GM12878 (cell line): ENCODE data around the gene UBE2Q2. TPM values are rescaled to one million over a fixed set of nuclear protein-coding genes. Genes with fewer than 3 reads are reported as not detected.
"Not testable (repeated sequence)": the region's sequence is repeated elsewhere in the genome, so short reads cannot be mapped to it uniquely, and the experiment has no call there.

Source experiments
- ATAC-seq: fragments of 200-7000 bp; cut with Tn5 transposase; 3 replicates; pipeline ENCODE4 v1.9.1; 2020; ENCODE audit warnings: mild to moderate bottlenecking, moderate library complexity
- BruUV-seq: library from RNA; stranded (reverse); fragments of 400-500 nt; replicated peaks from 2 replicates; lab custom pipeline; 2021; lab: Mats Ljungman, UMichigan
- CTCF ChIA-PET: fragments of 300-600 bp; sonication (Branson Sonifier 250); formaldehyde crosslinking; extraction: SDS; loops from one replicate; lab custom pipeline; 2021; ENCODE audit warnings: inconsistent platforms; lab: Yijun Ruan, JAX
- POLR2A ChIA-PET: fragments of 350-600 bp; formaldehyde crosslinking; extraction: SDS; loops from one replicate; lab custom pipeline; 2021; ENCODE audit warnings: inconsistent platforms; lab: Charles Lee
- RAD21 ChIA-PET: fragments of 300-600 bp; sonication (Branson Sonifier 250); formaldehyde crosslinking; loops from one replicate; lab custom pipeline; 2023; ENCODE audit warnings: antibody characterized with exemption; ENCODE audit not compliant: unreplicated experiment; lab: Charles Lee
- SMC1A ChIA-PET: fragments of 300-600 bp; sonication (Branson Sonifier 250); formaldehyde crosslinking; loops from one replicate; lab custom pipeline; 2023; ENCODE audit not compliant: unreplicated experiment, uncharacterized antibody; lab: Charles Lee
- DNase-seq: peaks from one replicate; pipeline ENCODE4 v3.0.0-alpha.2; 2011; ENCODE audit warnings: low read depth, low spot score
- FAIRE-seq: peaks from 3 replicates; lab custom pipeline; 2011; peaks lifted over from hg19 to GRCh38; lab: Jason Lieb, UNC
- H2AFZ ChIP-seq: 2 replicates; pipeline ENCODE4 v1.6.0; 2011; ENCODE audit warnings: low read depth, low read length, control low read depth; ENCODE audit not compliant: control insufficient read depth
- H3K27ac ChIP-seq: 2 replicates; pipeline ENCODE4 v1.5.1; 2011; ENCODE audit warnings: control low read depth; ENCODE audit not compliant: control insufficient read depth, insufficient read depth
- H3K27me3 ChIP-seq, 2 experiments: replicated peaks in 1 of 2; 2 replicates each; pipeline versions ENCODE4 v1.6.0 to v1.6.1; 2011; ENCODE audit warnings: low read length in 1 of 2; ENCODE audit not compliant: control insufficient read depth in 2 of 2, insufficient read depth in 2 of 2
- H3K36me3 ChIP-seq, 2 experiments: 2 replicates each; pipeline ENCODE4 v1.5.1; 2011; ENCODE audit warnings: low read length in 1 of 2; ENCODE audit not compliant: control insufficient read depth in 2 of 2, insufficient read depth in 2 of 2
- H3K4me1 ChIP-seq: 2 replicates; pipeline ENCODE4 v1.6.1; 2011; ENCODE audit warnings: mild to moderate bottlenecking, low read length, moderate library complexity, mixed read lengths; ENCODE audit not compliant: control insufficient read depth, insufficient read depth
- H3K4me2 ChIP-seq: 2 replicates; pipeline ENCODE4 v1.6.0; 2011; ENCODE audit warnings: control low read depth; ENCODE audit not compliant: control insufficient read depth, insufficient read depth
- H3K4me3 ChIP-seq: fragments of 200-600 bp; sonication (generic); 2 replicates; pipeline ENCODE4 v1.5.1; 2016
- H3K79me2 ChIP-seq: 2 replicates; pipeline ENCODE4 v1.6.0; 2011; ENCODE audit warnings: low read length; ENCODE audit not compliant: control insufficient read depth, insufficient read depth
- H3K9ac ChIP-seq: 2 replicates; pipeline ENCODE4 v1.8.0; 2011; ENCODE audit warnings: low read length, control low read depth, mixed read lengths; ENCODE audit not compliant: control insufficient read depth, insufficient read depth
- H3K9me3 ChIP-seq: replicated peaks from 3 replicates; pipeline ENCODE4 v1.5.1; 2011; ENCODE audit warnings: mild to moderate bottlenecking, low read length; ENCODE audit not compliant: control insufficient read depth, insufficient read depth
- H4K20me1 ChIP-seq: 2 replicates; pipeline ENCODE4 v1.6.0; 2011; ENCODE audit not compliant: control insufficient read depth, insufficient read depth
- CUX1 ChIP-seq: IDR thresholded peaks from 2 replicates; pipeline ENCODE4 v1.6.1; 2012; ENCODE audit warnings: improper control_type of control experiment, low read depth, low read length; ENCODE audit not compliant: insufficient replicate concordance
- ETV6 ChIP-seq, 2 experiments: fragments of 450-650 bp in 1 of 2; IDR thresholded peaks in 1 of 2; conservative IDR thresholded peaks in 1 of 2; 2 replicates each; pipeline ENCODE4 v1.6.1; 2014; ENCODE audit warnings: antibody characterized with exemption in 1 of 2, borderline replicate concordance in 1 of 2, low read depth in 1 of 2, mild to moderate bottlenecking in 1 of 2, moderate library complexity in 1 of 2
- HDAC6 ChIP-seq: fragments of 200-600 bp; sonication (generic); IDR thresholded peaks from one replicate; pipeline ENCODE4 v1.8.0; 2017; ENCODE audit warnings: antibody characterized with exemption; ENCODE audit not compliant: unreplicated experiment
- RELA ChIP-seq: fragments of 450-650 bp; IDR thresholded peaks from 2 replicates; pipeline ENCODE4 v1.8.0; 2014; ENCODE audit warnings: borderline replicate concordance; ENCODE audit not compliant: partially characterized antibody
- SMC3 ChIP-seq: IDR thresholded peaks from 2 replicates; pipeline ENCODE4 v1.6.1; 2011; ENCODE audit warnings: low read length, improper control_type of control experiment, borderline replicate concordance
- WGBS: methylation state at CpG from one replicate; pipeline ENCODE4 v1.1.6; 2016; ENCODE audit warnings: low lambda C conversion rate; ENCODE audit not compliant: insufficient replicate concordance, insufficient coverage; ENCODE audit errors: missing lambda C conversion rate; 5-methylcytosine and 5-hydroxymethylcytosine counted together
- in situ Hi-C: fragments of 300-500 bp; cut with MboI; formaldehyde crosslinking; loops from 9 replicates; pipeline ENCODE4 v1.14.3; 2018; ENCODE audit warnings: mixed read lengths
- intact Hi-C: fragments of 100-400 bp; cut with micrococcal nuclease; formaldehyde crosslinking; loops from one replicate; pipeline ENCODE4 v1.14.2; 2022; ENCODE audit not compliant: unreplicated experiment
- polyA plus RNA-seq, 11 experiments: library from polyadenylated mRNA; depleted of rRNA in 4 of 11; unstranded in 6 of 11; stranded (reverse) in 5 of 11; fragments of >200 nt; fragmentation: Nextera tagmentation in 4 of 11; fragmentation: Illumina TruSeq in 1 of 11; extraction: Ambion mirVana in 4 of 11; extraction: Trizol in 1 of 11; gene quantifications; 1 replicate in 1 of 11; 2 replicates in 10 of 11; pipeline versions ENCODE4 v1.2.1 to v1.2.3, GENCODE V29; 2011 to 2016; ENCODE audit warnings: inconsistent platforms in 2 of 11, missing spikeins in 2 of 11, low read depth in 1 of 11
- total RNA-seq, 4 experiments: library from RNA; depleted of rRNA in 3 of 4; stranded (reverse); fragments of >200 nt in 3 of 4; fragmentation: Illumina TruSeq in 1 of 4; extraction: Trizol in 1 of 4; gene quantifications; 2 replicates each; pipeline versions ENCODE4 v1.2.1 to v1.2.3, GENCODE V29; 2013 to 2021
- TF ChIP-seq, protein P1 (sequence below): fragments of 450-650 bp; IDR thresholded peaks from 2 replicates; pipeline ENCODE4 v1.6.1; 2017; ENCODE audit warnings: borderline replicate concordance
- TF ChIP-seq, protein P2 (sequence below): IDR thresholded peaks from 2 replicates; pipeline ENCODE4 v1.6.1; 2012; ENCODE audit warnings: mild to moderate bottlenecking, low read depth, low read length

Gene UBE2Q2
- total and polyA plus RNA-seq, 10 of the 15 experiments (the other 5 are each of a cell fraction or from before 2014, with no cell fraction given): 11.1 to 31.9 (median 21.6) TPM

GRCh38 chr15:75905231-75905630 is 62.0 kb downstream of the UBE2Q2 start (continued):
- TF ChIP-seq CUX1 (no peak), ETV6 (conservative IDR thresholded peaks at IDR 0.05 in 1 of 2, IDR thresholded peaks at IDR 0.05 in 1 of 2; ENCODE audit: borderline replicate concordance in 1 of 2, low read depth in 1 of 2) (no peak), HDAC6 (no peak), SMC3 (no peak), RELA (no peak)
- TF ChIP-seq, protein P1, sequence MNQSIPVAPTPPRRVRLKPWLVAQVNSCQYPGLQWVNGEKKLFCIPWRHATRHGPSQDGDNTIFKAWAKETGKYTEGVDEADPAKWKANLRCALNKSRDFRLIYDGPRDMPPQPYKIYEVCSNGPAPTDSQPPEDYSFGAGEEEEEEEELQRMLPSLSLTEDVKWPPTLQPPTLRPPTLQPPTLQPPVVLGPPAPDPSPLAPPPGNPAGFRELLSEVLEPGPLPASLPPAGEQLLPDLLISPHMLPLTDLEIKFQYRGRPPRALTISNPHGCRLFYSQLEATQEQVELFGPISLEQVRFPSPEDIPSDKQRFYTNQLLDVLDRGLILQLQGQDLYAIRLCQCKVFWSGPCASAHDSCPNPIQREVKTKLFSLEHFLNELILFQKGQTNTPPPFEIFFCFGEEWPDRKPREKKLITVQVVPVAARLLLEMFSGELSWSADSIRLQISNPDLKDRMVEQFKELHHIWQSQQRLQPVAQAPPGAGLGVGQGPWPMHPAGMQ: no peak
- TF ChIP-seq, protein P2, sequence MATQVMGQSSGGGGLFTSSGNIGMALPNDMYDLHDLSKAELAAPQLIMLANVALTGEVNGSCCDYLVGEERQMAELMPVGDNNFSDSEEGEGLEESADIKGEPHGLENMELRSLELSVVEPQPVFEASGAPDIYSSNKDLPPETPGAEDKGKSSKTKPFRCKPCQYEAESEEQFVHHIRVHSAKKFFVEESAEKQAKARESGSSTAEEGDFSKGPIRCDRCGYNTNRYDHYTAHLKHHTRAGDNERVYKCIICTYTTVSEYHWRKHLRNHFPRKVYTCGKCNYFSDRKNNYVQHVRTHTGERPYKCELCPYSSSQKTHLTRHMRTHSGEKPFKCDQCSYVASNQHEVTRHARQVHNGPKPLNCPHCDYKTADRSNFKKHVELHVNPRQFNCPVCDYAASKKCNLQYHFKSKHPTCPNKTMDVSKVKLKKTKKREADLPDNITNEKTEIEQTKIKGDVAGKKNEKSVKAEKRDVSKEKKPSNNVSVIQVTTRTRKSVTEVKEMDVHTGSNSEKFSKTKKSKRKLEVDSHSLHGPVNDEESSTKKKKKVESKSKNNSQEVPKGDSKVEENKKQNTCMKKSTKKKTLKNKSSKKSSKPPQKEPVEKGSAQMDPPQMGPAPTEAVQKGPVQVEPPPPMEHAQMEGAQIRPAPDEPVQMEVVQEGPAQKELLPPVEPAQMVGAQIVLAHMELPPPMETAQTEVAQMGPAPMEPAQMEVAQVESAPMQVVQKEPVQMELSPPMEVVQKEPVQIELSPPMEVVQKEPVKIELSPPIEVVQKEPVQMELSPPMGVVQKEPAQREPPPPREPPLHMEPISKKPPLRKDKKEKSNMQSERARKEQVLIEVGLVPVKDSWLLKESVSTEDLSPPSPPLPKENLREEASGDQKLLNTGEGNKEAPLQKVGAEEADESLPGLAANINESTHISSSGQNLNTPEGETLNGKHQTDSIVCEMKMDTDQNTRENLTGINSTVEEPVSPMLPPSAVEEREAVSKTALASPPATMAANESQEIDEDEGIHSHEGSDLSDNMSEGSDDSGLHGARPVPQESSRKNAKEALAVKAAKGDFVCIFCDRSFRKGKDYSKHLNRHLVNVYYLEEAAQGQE: no peak
- TF ChIP-seq, all 136 proteins: peak for 0

DNA sequence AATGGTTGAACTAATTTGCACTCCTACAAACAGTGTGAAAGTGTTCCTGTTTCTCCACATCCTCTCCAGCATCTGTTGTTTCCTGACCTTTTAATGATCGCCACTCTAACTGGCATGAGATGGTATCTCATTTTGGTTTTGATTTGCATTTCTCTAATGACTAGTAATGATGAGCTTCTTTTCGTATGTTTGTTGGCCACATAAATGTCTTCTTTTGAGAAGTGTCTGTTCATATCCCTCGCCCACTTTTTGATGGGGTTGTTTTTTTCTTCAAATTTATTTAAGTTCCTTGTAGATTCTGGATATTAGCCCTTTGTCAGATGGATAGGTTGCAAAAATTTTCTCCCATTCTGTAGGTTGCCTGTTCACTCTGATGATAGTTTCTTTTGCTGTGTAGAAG is 67.1 kb downstream of the UBE2Q2 start:
- BruUV-seq, H3K9me3 ChIP-seq, H3K9ac ChIP-seq, in situ Hi-C loops, RAD21 ChIA-PET, H3K27ac ChIP-seq, CTCF ChIA-PET, DNase-seq, H3K27me3 ChIP-seq, intact Hi-C loops, H3K4me2 ChIP-seq, POLR2A ChIA-PET, H3K4me1 ChIP-seq, H4K20me1 ChIP-seq, H2AFZ ChIP-seq, H3K4me3 ChIP-seq, FAIRE-seq, ATAC-seq: not testable (repeated sequence)
- Histone ChIP-seq H3K79me2 (peaks cover 25% of the 10 kb centered on the region), H3K36me3 (peaks cover 2 to 13% of the 10 kb centered on the region in 2 experiments)
- 84% methylated on average over 3 of the region's 3 CpGs for WGBS
- SMC1A ChIA-PET: interaction anchor here (1.4 kb wide), 1 partner anchor 18 kb away, joined by 3 read pairs; no protein-coding TSS in a partner anchor
